Measurements from ENCODE around the gene VAV1. TPM values are rescaled to one million over a fixed set of nuclear protein-coding genes. Genes with fewer than 3 reads are reported as not detected.

VAV1 gene
- total and polyA plus RNA-seq, 2 of the 13 experiments (the other 11 are each of a cell fraction or from before 2014, with no cell fraction given) = not detected

GRCh38 chr19:6736917-6737283 lies 35.6 kb upstream of the VAV1 start (continued):
- TF ChIP-seq MZF1 (CRISPR knock-in tag; IDR thresholded peaks at IDR 0.05; ENCODE audit: borderline replicate concordance) = no peak
- TF ChIP-seq ZSCAN12 (CRISPR knock-in tag; IDR thresholded peaks at IDR 0.05) = no peak
- no peak for TF ChIP-seq ZBTB14 (CRISPR knock-in tag; IDR thresholded peaks at IDR 0.05)
- no peak for TF ChIP-seq SOX6 (IDR thresholded peaks at IDR 0.05)
- peak; percentile 21; the same call in 1 of the 2 replicates for TF ChIP-seq SOX6 (CRISPR knock-in tag; IDR thresholded peaks at IDR 0.05)
- TF ChIP-seq ELK4 (CRISPR knock-in tag; IDR thresholded peaks at IDR 0.05; ENCODE audit: borderline replicate concordance) = no peak

- FAIRE-seq = peak; percentile 99
- in situ Hi-C loops (cut with HindIII; ENCODE audit: extremely low pct_ligation_motif_present, low pct_unique_long_range_greater_than_20kb) = loop anchor here (5.0 kb wide), 1 partner anchor 125 kb away; no protein-coding TSS in a partner anchor
- no peaks in the 10 kb centered on the region for H3K9me3 ChIP-seq (ENCODE audit: low read length)
- 0 out of 2 replicates have a peak, but pooled peaks have one; percentile 43 for TF ChIP-seq ZNF749 (CRISPR knock-in tag; IDR thresholded peaks at IDR 0.05; ENCODE audit: borderline replicate concordance)
- TF ChIP-seq ARID3A (IDR thresholded peaks at IDR 0.05; ENCODE audit: low read depth, low read length) = peak; percentile 81
- TF ChIP-seq ZNF556 (CRISPR knock-in tag; IDR thresholded peaks at IDR 0.05; ENCODE audit: borderline replicate concordance) = no peak
- TF ChIP-seq AGO1 (IDR thresholded peaks at IDR 0.05; ENCODE audit: low read depth, low read length, poor library complexity, severe bottlenecking) = peak; percentile 74
- peak; percentile 43 for TF ChIP-seq MED8 (CRISPR knock-in tag; IDR thresholded peaks at IDR 0.05; ENCODE audit: insufficient replicate concordance)
- peak; percentile 16; the same call in 1 of the 2 replicates for TF ChIP-seq ZNF710 (CRISPR knock-in tag; IDR thresholded peaks at IDR 0.05; ENCODE audit: borderline replicate concordance)
- peak; percentile 60 for TF ChIP-seq ZNF788 (CRISPR knock-in tag; IDR thresholded peaks at IDR 0.05; ENCODE audit: borderline replicate concordance)
- peak; percentile 49; the same call in 1 of the 2 replicates for TF ChIP-seq RAD21 (CRISPR knock-in tag; IDR thresholded peaks at IDR 0.05)
- TF ChIP-seq KMT2B (CRISPR knock-in tag; IDR thresholded peaks at IDR 0.05) = no peak
- TF ChIP-seq HOXA3 (CRISPR knock-in tag; IDR thresholded peaks at IDR 0.05) = peak; percentile 15; the same call in 1 of the 2 replicates
Observed at GRCh38 chr19:6737284-6737872, 35.1 kb upstream of the VAV1 start, which contains the start of gene GPR108. Gene GPR108 (minus strand): TSS chr19:6737580. CDS start chr19:6737576, 4 bp downstream.

More at GRCh38 chr19:6737284-6737872, 35.1 kb upstream of the VAV1 start, which contains the start of gene GPR108:
- peaks cover 30% of the 10 kb centered on the region for H3K79me2 ChIP-seq (ENCODE audit: insufficient read depth, low read length)
- no TSS peak for BruUV-seq (replicated peaks)
- peaks cover 0 to 2% of the 10 kb centered on the region in 2 experiments; a peak in 2 of 5 replicates for H3K36me3 ChIP-seq (replicated peaks in 1 of 2; ENCODE audit: control insufficient read depth in 1 of 2, insufficient read depth in 2 of 2, low read length in 2 of 2)
- H3K27me3 ChIP-seq (ENCODE audit: control insufficient read depth in 1 of 2, insufficient read depth in 2 of 2, low read length in 2 of 2) = no peaks in the 10 kb centered on the region; a peak in 1 of 5 replicates
- H2AFZ ChIP-seq (ENCODE audit: low read length) = no peak within 1 kb of the TSS
- ChIA-PET CTCF (ENCODE audit: low intra/inter-chr PET ratio, low total read pairs) (interaction anchor here (3.1 to 3.4 kb wide), 3 partner anchors 16 to 126 kb away, joined by 17 to 31 read pairs (median 25); no protein-coding TSS in a partner anchor), POLR2A (interaction anchor here (0.7 to 5.4 kb wide), 14 partner anchors 8 to 221 kb away, joined by 3 to 278 read pairs (median 4); partner anchors contain the start of gene C3)
- peak within 1 kb of the TSS; percentile 82 to 100 (median 90) for H3K4me3 ChIP-seq (replicated peaks in 1 of 3; ENCODE audit: insufficient read depth in 1 of 3, low read depth in 2 of 3, low read length in 3 of 3)
- H3K9ac ChIP-seq (ENCODE audit: insufficient read depth, low read depth, low read length) = peak within 1 kb of the TSS; percentile 90
- peaks cover 55% of the 10 kb centered on the region for H3K4me1 ChIP-seq (ENCODE audit: insufficient read depth, low read length)
- ATAC-seq = peak; percentile 72
- peak within 1 kb of the TSS; percentile 89 for H3K27ac ChIP-seq (ENCODE audit: extremely low read length, insufficient read depth, low read length)
- peak; percentile 100 for DNase-seq (ENCODE audit: low spot score)
- WGBS (ENCODE audit: low lambda C conversion rate) = 0% methylated on average over 2 of the region's 55 CpGs
- peaks cover 9% of the 10 kb centered on the region for H4K20me1 ChIP-seq (ENCODE audit: insufficient read depth, low read length)
- H3K4me2 ChIP-seq (ENCODE audit: low read depth, low read length) = peak within 1 kb of the TSS; percentile 93
- intact Hi-C loops (cut with micrococcal nuclease; ENCODE audit: unreplicated experiment) = loop anchor here (2.0 to 10.0 kb wide), 2 partner anchors 17 to 1137 kb away; partner anchors contain the start of genes C3 and PRR36
